ENCODE measurements around the gene PPP1R2. TPM values are rescaled to one million over a fixed set of nuclear protein-coding genes. Genes with fewer than 3 reads are reported as not detected.

Gene PPP1R2
- total RNA-seq, 1 experiment from 2014 or later, result 38.3 TPM

DNA sequence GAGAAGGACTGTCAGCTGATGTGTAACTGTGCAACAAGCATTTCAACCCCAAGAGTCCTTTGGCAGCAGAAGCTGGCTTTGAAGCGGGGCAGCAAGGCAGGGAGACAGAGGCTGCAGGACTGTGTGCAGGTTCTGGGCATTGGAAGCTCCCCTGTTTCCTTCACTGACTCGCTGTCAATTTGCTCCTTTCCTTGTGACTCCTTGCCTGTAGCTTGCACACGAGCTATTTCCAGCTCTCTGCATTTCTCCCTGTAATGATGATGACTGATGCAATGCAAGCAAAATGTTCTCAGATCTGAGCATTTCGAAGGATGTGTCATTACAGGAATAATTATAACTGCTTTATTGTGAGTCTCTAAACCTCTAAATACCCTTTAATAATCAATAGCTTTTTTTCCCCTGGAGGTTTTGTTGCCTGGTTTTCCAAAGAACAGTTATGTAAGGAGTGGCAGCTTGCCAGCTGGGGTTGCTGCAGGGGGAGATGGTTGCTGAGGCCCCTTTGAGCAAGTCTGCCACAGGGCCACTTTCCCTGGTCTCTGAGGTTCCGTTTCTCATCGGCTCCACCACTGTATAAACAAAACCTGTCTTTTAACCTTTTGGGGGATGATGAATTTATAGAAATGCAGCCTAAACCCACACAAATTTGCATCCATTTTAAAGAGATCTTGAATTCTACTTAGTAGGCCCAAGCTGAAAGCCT lies 37.8 kb upstream of the PPP1R2 start:
- no peaks in the 10 kb centered on the region for H3K79me2 ChIP-seq (ENCODE audit: insufficient read depth, low read length)
- H4K8ac ChIP-seq (replicated peaks; ENCODE audit: insufficient read length, low read depth, low read length), result no peak overlapping the region
- no peak overlapping the region for H2AK5ac ChIP-seq (ENCODE audit: insufficient read length, low read length)
- Mint-ChIP-seq H3K4me3 (no peak overlapping the region), H3K4me1 (peaks cover 7 to 9% of the 10 kb centered on the region in 2 experiments; a peak in 3 of 4 replicates), H3K9me3 (no peaks in the 10 kb centered on the region), H3K27me3 (ENCODE audit: low read depth) (no peaks in the 10 kb centered on the region), H3K27ac (no peak overlapping the region), H3K36me3 (ENCODE audit: insufficient read depth in 1 of 3, low read depth in 3 of 3) (no peaks in the 10 kb centered on the region)
- no peak overlapping the region for H3K27ac ChIP-seq (ENCODE audit: insufficient read length, low read depth, low read length)
- no peaks in the 10 kb centered on the region for H3K4me1 ChIP-seq (ENCODE audit: insufficient read depth, low read length)
- no peak overlapping the region for H2AFZ ChIP-seq (ENCODE audit: low read length)
- H3K23me2 ChIP-seq (ENCODE audit: insufficient read length, low read depth, low read length, poor library complexity, severe bottlenecking), result no peaks in the 10 kb centered on the region
- H3K4me2 ChIP-seq (ENCODE audit: insufficient read depth, insufficient read length, low read length), result no peak overlapping the region
- H2BK5ac ChIP-seq (ENCODE audit: insufficient read length, low read length), result no peak overlapping the region
- H3K14ac ChIP-seq (ENCODE audit: insufficient read depth, low read length), result no peak overlapping the region
- no peak overlapping the region for H2BK20ac ChIP-seq (ENCODE audit: low read depth, low read length, poor library complexity, severe bottlenecking)
- H3T11ph ChIP-seq (ENCODE audit: low read length), result no peak overlapping the region
- no peak overlapping the region for H3K23ac ChIP-seq (ENCODE audit: insufficient read length, low read depth, low read length)
- no peak overlapping the region for H2BK15ac ChIP-seq (ENCODE audit: low read depth, low read length)
- H4K20me1 ChIP-seq (ENCODE audit: control insufficient read depth, insufficient read depth, insufficient read length), result no peaks in the 10 kb centered on the region
- no peaks in the 10 kb centered on the region for H3K27me3 ChIP-seq (ENCODE audit: insufficient read depth, low read length)
- TF ChIP-seq, protein P1, sequence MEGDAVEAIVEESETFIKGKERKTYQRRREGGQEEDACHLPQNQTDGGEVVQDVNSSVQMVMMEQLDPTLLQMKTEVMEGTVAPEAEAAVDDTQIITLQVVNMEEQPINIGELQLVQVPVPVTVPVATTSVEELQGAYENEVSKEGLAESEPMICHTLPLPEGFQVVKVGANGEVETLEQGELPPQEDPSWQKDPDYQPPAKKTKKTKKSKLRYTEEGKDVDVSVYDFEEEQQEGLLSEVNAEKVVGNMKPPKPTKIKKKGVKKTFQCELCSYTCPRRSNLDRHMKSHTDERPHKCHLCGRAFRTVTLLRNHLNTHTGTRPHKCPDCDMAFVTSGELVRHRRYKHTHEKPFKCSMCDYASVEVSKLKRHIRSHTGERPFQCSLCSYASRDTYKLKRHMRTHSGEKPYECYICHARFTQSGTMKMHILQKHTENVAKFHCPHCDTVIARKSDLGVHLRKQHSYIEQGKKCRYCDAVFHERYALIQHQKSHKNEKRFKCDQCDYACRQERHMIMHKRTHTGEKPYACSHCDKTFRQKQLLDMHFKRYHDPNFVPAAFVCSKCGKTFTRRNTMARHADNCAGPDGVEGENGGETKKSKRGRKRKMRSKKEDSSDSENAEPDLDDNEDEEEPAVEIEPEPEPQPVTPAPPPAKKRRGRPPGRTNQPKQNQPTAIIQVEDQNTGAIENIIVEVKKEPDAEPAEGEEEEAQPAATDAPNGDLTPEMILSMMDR (conservative IDR thresholded peaks at IDR 0.05), result no peak
- no peak for DNase-seq
- no peak overlapping the region for H3K9ac ChIP-seq (ENCODE audit: extremely low read depth, insufficient read length, low read length)
- no peak overlapping the region for H2BK12ac ChIP-seq (ENCODE audit: insufficient read length, low read depth, low read length)
- H3K18ac ChIP-seq (ENCODE audit: insufficient read length, low read depth, low read length), result no peak overlapping the region
- no CpG with 5 or more reads among the region's 6 CpGs for WGBS (ENCODE audit: extremely low coverage, insufficient read length, low lambda C conversion rate)
- H3K56ac ChIP-seq (ENCODE audit: insufficient read length, low read depth, low read length), result no peak overlapping the region
- H4K5ac ChIP-seq (ENCODE audit: insufficient read length, low read depth, low read length), result no peak overlapping the region
- H2BK120ac ChIP-seq (ENCODE audit: low read depth, low read length, poor library complexity, severe bottlenecking), result no peak overlapping the region
- no peaks in the 10 kb centered on the region for H3K79me1 ChIP-seq (ENCODE audit: insufficient read depth, low read depth, low read length, poor library complexity, severe bottlenecking)
- no peak overlapping the region for H3K4ac ChIP-seq (ENCODE audit: low read depth, low read length)
- no peak overlapping the region for H4K91ac ChIP-seq (ENCODE audit: insufficient read length, low read depth, low read length)
- no peaks in the 10 kb centered on the region for H3K9me3 ChIP-seq (ENCODE audit: control insufficient read depth, low read depth, low read length)
